Activated T-cell treated with anti-CD3 and anti-CD28 coated beads, Interleukin-2, amount 50 U/mL, for 1 hour (primary cell): ENCODE results near the gene CCDC121.
"Not testable (repeated sequence)": the region's sequence is repeated elsewhere in the genome, so short reads cannot be mapped to it uniquely, and the experiment has no call there.

Source experiments
- DNase-seq: peaks from one replicate; pipeline ENCODE4 v3.0.0-alpha.2; 2020

Gene CCDC121

DNA sequence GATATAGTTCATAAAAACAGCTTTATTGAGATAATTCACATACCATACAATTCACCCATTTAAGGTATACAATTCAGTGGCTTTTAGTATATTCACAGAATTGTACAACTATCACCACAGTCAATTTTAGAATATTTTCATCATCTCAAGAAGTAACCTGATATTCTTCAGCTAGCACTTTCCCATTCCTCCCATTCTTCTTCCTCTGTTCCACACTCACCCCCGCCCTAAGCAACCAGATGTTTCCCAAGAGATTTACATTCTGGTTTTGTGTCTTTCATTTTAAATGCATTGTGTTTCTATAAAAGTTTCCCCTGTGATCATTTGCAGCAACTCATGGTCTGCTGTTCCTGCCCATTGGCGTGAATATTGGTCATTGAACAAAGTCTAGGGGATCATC is 5.5 kb upstream of the CCDC121 start:
- DNase-seq, result no peak

DNA sequence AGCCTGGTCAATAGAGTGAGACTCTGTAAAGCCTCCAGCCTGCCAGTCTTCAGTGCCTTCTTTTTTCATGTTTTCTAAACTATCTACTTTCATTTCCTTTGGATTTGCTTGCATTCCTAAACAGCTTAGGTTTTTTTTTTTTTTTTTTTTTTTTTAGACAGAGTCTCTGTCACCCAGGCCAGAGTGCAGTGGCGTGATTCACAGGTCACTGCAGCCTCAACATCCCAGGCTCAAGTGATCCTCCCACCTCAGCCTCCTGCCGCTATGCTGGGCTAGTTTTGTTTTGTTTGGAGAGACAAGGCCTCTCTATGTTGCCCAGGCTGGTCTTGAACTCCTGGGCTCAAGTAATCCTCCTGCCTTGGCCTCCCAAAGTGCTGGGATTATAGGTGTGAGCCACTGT is 1.4 kb upstream of the CCDC121 start:
- DNase-seq, result not testable (repeated sequence)

DNA sequence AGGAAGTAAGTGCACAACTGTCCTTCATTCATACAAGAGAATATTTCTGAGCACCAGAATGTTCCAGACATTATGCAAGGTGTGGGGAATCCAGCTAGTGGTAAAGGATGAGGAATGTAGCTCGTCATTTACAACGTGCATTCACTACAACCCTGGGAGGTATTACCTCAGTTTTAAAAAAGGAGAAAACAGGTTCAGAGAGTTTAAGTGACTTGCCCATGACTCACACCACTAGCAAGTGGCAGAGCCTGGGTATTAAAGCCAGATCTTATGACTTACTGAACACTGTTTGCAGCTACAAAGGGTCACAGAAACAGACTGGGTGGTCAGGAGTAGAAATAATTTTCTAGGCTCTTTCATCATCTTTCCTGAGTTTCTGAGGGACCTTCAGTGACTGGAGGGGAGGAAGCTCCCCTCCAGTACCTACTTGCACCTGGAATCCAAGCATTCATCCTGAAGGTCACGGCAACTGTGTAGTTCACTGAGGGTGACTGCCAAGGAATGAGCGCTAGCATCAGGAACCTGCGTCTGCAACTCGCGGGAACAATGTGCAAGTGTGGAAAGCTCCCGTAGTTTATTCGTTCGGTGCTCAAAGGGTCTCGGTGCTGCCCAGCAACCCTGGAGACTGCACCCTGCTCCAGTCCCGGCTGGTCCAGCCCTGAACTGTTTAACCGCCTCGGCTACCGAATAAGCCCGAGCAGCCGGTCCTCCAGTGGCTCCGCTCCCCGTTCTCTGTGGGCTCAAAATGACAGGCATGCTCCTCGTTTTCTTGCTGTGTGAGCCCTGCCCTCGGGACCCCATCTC is 647 bp downstream of the CCDC121 start:
- DNase-seq, result no peak

DNA sequence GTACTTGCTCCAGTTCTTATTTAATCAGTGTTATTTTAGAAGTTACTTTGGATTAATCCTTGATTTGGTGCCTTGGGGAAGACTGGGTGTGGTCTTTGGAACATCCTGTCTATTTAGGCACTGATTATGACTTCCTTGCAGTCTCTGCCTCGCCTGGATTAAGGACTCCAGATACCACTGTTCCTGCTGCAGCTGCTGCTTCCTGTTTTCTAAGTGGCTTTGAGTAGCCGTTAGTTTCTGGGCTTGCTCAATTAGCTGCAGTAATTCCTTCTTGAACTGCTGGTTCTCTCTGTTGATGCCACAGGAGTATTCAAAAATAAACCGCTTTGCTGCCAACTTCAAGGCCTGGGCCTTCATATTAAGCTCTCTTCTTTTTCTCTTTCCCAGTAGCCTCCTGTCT is 1.9 kb downstream of the CCDC121 start:
- not testable (repeated sequence) for DNase-seq

DNA sequence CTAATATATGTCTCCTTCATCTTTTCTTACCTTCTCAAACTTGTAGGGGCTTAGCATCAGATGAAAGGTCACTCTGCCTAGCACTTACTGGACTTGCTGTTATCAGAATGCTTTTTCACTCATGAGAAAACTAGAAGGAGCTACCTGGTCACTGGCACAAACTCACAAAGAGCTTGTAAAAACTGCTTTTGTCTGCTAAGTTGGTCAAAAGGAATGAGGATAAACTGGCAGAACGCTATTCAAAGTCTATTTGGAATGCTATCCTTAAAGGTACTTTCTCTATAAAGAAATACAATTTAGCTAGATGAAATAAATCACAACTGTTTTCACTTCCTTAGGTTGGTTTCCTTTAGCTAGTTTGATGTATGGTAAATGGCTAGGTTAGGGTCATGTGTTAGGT is 2.5 kb downstream of the CCDC121 start:
- DNase-seq, result not testable (repeated sequence)

DNA sequence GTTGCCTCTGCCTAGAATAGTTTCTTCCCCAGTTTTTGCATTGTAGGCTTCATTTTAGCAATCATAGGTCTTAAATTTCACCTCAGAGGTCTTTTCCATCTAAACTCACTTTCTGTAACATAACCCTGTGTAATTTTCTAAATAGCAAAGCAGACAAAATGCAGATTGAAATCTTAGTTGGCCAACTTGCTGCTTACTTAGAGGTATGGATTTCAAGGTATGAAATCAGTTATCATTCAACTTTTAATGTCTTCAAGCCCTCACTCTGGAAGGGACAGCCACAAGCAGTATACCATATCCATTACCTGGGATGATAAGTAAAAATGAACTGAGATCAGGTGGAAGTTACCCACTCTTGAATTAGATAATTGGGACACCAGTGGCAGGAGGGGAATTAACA is 3.9 kb downstream of the CCDC121 start:
- DNase-seq, result no peak

DNA sequence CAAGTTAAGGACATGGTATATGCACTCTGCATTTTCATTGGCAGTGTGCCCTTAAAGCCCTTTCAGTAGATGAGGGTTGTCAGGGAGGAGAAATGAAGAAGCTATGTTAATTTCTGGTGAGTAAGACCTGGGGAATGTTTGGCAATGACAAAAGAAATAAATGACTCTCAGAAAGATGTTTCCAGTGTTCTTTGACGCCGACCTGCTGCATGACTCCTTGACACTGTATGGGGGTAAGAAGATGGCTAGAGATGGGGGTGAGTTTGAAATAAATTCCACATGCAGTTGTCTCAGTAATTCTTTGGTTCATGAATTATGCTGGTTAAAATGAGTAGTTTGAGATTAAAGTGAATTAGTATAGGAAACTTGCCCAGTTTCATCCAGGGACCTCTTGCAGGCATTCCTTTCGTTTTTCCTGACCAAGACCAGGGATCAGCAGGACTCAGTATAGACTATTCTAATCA is 5.9 kb downstream of the CCDC121 start:
- no peak for DNase-seq

DNA sequence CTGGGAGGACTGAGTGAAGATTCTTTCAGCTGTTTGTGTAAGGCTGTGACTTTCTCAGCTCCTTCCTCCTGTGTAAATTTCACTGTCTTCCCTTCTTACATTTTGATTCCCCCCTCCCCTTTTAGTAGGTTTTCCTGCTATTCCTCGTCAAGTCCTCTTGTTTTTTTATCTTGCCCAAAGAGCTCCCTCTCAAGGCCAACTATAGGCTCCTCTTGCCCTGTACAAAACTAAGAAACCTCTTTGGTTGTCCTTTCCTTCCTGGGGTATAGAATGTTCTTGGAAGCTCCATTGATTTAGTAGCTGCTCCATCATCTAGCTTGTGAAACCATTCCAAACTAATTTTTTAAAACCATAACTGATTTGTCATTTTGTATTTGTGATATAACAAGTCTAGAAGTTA is 7.3 kb downstream of the CCDC121 start:
- no peak for DNase-seq

DNA sequence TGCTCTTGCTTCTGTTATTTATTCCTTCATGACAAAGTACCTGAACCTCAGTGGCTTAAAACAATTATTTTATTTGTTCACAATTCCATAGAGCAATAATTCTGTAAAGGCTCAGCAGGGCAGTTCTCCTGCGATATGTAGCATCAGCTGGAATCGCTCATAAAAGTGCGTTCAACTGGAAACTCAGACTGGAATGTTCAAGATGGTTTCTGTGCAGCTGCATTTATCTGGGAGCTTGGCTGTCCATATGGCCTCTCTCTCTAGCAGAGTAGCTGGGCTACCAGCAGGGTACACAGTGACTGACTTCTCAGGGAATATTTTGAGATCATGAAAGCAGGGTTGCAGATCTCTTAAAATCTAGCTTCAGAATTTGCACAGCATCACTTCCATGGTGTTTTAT is 13.5 kb downstream of the CCDC121 start:
- no peak for DNase-seq

DNA sequence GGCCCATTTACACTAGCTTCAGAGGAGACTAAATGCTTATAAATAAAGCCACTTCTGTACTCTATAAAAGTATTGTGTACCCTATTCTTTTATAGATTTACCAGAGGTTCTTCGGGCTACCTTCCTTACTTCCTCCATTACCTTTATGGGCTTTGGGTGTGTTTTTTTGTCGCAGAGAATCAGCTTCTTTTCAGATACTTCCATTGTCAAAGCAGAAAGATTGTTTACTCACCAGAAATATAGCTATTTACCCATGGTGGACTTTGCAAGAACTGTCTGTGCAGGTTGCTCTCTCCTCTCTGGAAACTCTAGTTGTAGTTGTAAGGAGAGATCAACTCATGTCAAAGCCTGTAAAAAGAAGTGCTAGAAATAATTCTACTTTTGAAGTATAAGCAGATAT is 14.8 kb downstream of the CCDC121 start:
- DNase-seq, result no peak

DNA sequence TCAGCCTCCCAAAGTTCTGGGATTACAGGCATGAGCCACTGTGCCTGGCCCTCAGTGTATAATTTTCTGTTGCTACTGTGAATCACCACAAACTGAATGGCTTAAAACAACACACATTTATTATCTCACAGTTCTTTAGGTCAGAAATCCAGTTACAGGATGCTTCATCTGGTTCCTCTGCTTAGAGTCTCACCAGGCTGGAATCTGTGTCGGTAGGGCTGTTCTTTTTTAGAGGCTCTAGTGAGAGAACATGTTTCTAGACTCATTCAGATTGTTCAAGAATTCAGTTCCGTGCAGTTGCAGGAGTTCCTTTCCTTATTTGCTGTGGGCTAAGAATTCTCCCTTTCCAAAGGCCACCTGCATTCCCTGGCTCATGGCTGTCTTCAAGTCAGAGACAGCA is 22.2 kb downstream of the CCDC121 start:
- DNase-seq, result no peak

DNA sequence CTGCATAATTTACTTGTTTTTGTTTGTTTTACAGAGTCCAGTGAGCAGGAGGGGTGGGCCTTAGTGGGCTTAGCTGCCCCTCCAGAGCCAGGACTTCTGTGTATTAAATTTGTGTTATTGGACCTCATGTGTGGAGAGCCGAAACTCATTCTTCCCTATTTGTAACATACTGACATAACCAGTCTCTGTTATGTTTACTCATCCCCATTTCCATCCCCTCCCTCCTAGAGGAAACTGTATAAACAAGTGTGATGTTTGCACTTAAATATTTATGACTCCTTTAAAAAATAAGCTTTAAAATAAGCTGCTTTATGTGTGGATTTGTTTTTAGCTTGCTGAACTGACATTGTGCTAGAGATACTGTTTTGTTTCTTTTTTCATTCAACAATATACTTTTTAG is 32.2 kb downstream of the CCDC121 start:
- no peak for DNase-seq

DNA sequence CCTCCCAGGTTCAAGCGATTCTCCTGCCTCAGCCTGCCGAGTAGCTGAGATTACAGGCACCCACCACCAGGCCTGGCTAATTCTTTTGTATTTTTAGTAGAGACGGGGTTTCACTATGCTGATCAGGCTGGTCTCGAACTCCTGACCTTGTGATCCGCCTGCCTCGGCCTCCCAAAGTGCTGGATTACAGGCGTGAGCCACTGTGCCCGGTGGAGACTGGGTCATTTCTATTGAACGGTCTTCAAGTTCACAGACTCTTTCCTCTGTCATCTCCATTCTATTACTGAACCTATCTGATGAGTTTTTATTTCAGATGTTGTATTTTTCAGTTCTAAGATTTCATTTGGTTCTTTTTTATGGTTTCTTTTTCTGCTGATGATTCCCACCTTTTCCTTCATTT is 33.4 kb downstream of the CCDC121 start:
- not testable (repeated sequence) for DNase-seq

DNA sequence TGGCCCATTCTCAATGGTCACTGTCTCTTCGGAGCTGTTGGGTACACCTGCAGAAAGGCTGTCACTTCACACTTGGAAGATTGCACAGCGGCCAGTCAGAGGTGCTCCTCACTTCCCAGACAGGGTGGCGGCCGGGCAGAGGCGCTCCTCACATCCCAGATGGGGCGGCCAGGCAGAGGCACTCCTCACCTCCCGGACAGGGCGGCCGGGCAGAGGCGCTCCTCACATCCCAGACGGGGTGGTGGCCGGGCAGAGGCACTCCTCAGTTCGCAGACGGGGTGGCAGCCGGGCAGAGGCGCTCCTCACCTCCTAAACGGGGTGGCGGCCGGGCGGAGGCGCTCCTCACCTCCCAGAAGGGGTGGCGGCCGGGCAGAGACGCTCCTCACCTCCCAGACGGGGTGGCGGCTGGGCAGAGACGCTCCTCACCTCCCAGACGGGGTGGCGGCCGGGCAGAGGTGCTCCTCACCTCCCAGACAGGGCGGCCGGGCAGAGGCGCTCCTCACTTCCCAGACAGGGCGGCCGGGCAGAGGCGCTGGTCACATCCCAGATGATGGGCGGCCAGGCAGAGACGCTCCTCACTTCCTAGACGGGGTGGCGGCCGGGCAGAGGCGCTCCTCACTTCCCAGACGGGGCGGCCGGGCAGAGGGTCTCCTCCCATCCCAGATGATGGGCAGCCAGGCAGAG is 34.6 kb downstream of the CCDC121 start:
- not testable (repeated sequence) for DNase-seq

DNA sequence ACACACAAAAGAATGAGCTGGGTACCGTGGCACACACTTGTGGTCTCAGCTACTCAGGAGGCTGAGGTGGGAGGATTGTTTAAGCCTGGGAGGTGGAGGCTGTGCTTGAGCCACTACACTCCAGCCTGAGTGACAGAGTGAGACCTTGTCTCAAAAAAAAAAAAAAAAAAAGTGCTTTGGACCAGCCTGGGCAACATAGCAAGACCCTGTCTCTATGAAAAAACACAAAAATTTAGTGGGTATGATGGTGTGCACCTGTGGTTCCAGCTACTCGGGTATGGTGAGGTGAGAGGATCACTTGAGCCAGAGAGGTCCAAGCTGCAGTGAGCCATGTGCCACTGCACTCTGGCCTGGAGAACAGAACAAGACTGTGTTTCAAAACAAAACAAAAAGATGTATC is 35.6 kb downstream of the CCDC121 start:
- no peak for DNase-seq

DNA sequence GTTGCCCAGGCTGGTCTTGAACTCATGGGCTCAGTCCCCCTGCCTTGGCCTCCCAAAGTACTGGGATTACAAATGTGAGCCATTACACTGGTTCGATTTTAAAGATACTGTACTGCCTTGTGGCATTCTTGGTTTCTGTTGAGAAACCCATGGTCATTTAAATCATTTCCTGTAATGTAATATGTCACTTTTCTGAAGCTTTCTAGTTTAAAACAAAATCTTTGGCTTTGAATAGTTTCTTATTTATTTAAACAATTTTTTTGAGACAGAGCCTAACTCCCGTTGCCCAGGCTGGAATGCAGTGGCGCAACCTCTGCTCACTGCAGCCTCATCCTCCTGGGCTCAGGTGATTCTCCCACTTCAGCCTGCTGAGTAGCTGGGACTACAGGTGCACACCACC is 37.1 kb downstream of the CCDC121 start:
- no peak for DNase-seq

DNA sequence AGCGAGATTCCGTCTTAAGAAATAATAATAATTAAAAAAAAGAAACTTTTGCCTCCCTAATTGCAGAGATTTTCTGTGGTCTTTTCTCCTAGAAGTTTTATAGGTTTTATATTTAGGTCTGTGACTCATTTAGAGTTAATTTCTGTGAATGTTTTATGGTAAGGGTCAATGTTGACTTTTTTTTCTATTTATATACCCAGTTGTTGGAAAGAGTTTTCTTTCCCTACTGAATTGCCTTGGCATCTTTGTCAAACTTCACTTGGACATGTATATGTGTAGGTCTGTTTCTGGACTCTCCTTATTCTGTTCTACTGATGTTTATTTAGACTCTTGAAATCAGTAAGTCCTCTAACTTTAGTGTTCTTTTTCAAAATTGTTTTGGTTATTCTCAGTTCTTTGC is 40.5 kb downstream of the CCDC121 start:
- DNase-seq, result no peak

DNA sequence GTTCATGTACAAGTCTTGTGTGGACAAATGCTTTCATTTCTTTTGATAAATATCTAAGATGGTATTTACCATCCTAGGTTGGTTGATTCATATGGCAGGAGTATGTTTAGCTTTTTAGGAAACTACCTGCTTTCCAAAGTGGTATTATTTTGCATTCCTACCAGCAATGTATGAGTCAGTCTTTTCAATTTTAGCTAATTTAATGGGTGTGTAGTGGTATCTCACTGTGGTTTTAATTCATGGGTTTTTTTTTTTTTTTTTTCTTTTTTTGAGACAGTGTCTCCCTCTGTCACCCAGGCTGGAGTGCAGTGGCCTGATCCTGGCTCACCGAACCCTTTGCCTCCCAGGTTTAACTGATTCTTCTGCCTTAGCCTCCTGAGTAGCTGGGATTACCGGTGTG is 41.8 kb downstream of the CCDC121 start:
- DNase-seq, result no peak

DNA sequence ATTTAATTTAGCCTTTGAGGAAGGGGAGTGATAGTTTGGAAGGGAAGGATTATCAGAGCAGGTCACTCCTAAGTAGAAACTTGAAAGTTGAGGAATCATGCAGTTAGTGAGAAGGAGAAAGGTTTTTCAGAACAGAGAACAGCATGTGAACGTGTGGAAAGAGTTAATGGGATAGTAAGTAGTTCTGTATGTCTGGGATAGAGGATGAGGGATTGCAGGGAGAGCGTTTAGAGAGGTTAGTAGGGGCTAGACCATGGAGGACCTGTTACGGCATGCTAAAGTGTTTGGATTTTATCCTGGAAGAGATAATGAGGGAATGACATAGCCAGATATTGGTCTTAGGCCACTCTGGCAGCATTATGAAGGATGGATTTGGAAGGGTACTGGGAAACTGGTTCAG is 44.2 kb downstream of the CCDC121 start:
- DNase-seq, result no peak

DNA sequence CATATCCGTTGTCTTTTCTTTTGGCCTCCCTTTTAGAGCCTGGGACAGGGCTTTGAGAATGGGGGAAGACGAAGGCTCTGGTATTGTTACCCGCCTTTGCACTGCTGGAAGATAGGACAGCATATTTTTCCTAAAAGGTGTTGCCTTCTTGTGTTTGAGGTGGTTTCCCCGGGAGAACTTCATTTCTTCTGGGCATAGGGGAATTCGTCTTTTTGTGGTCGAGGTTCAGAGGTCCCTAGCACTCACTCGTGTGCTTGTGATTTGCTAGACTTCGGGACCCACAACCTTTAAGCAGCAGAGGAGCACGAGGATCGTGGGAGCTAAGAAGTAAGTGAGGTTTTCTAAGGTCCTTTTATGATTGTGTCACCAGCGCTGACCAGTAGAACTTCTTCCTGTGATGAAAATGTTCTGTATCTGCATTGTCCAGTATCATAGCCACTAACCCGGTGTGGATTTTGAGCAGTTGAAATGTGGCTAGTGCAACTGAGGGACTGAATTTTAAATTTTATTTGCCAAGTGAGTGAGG is 45.4 kb downstream of the CCDC121 start:
- DNase-seq, result peak; percentile 21

DNA sequence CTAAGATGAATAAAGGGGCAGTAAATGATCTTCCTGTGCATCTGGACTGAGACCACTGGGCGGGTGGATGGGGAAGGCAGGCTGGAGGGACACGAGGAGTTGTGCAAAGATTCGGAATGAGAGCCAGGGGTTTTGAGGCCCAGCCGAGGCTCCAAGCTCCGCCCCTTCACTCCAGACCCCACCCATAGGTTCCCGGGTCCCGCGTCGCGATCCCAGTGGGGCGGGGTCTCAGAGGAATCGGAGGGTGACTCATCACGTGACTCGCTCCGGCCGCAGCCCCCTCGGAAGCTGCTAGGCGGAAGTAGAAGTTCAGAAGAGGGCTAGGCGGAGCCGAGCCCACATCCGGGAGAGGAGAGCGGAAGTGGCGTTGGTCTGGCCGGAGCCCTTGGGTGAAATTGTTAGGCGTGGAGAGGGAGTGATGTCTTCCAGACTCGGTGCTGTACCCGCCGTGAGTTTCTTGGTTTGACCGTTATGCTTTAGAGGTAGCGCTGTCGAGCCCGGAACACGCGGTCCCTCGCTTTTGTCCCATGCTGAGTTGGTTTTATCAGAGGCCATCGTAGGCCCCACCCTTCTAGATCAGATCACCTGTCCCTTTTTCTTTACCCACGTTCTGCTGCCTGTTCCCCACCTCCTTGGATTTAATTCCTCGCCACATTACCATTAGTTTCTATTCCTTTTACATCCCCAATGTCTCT is 46.0 kb downstream of the CCDC121 start, which contains the start of gene ZNF512:
Gene ZNF512 (plus strand): TSS at position 348 of the 695 bp plus-strand sequence. CDS start 71 bp downstream, at position 419.
- peak; percentile 75 for DNase-seq

DNA sequence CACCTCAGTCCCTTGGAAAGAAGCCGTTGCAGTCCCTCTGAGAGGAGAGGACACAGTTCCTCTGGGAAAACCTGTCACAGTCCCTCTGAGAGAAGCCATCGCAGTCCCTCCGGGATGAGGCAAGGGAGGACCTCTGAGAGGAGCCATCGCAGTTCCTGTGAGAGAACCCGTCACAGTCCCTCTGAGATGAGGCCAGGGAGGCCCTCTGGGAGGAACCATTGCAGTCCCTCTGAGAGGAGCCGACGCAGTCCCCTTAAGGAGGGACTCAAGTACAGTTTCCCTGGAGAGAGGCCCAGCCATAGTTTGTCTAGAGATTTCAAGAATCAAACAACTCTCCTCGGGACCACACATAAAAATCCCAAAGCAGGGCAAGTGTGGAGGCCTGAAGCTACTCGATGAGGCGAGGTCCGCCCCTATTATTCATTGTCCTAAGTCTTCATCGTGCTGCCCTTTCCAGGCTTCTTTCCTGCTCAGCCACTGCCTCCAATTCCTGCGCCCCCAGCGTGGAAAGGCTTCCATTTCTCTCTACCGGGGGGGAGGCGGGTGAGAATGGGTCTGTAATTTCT is 46.6 kb downstream of the CCDC121 start:
- DNase-seq, result no peak
